ENCODE measurements around the gene MORN3. TPM values are rescaled to one million over a fixed set of nuclear protein-coding genes. Genes with fewer than 3 reads are reported as not detected.
A peak's percentile ranks its signal among the peaks of the same experiment; 100 is the strongest.
"Not testable (repeated sequence)": the region's sequence is repeated elsewhere in the genome, so short reads cannot be mapped to it uniquely, and the experiment has no call there.

MORN3 gene
- total RNA-seq, 1 experiment from 2014 or later, result 0.76 TPM

GRCh38 chr12:121705514-121705913 lies 36.1 kb upstream of the MORN3 start:
- Mint-ChIP-seq H3K27ac (ENCODE audit: unreplicated experiment) (no peak overlapping the region), H3K9me3 (ENCODE audit: low read depth, unreplicated experiment) (peaks cover 2% of the 10 kb centered on the region), H3K36me3 (ENCODE audit: insufficient read depth, unreplicated experiment) (peaks cover 4% of the 10 kb centered on the region), H3K4me3 (ENCODE audit: low read depth, unreplicated experiment) (no peak overlapping the region), H3K4me1 (ENCODE audit: low read depth, unreplicated experiment) (no peaks in the 10 kb centered on the region), H3K27me3 (ENCODE audit: unreplicated experiment) (no peaks in the 10 kb centered on the region)
- no peak for TF ChIP-seq CTCF (IDR thresholded peaks at IDR 0.05; ENCODE audit: unreplicated experiment)
- intact Hi-C loops (cut with micrococcal nuclease; ENCODE audit: unreplicated experiment), result no loop called here
- CTCF ChIA-PET, result no interaction called here
- DNase-seq, result no peak
- BruUV-seq (replicated peaks), result no TSS peak

- no peak overlapping the region for H3K27ac Mint-ChIP-seq (ENCODE audit: unreplicated experiment)
- no peak for DNase-seq
- no peak overlapping the region for H3K4me3 Mint-ChIP-seq (ENCODE audit: low read depth, unreplicated experiment)
- H3K36me3 Mint-ChIP-seq (ENCODE audit: insufficient read depth, unreplicated experiment), result no peaks in the 10 kb centered on the region
- no peaks in the 10 kb centered on the region for H3K9me3 Mint-ChIP-seq (ENCODE audit: low read depth, unreplicated experiment)
- intact Hi-C loops (cut with micrococcal nuclease; ENCODE audit: unreplicated experiment), result no loop called here
- CTCF ChIA-PET, result interaction anchor here (1.0 kb wide), 1 partner anchor 9 kb away, joined by 6 read pairs; no protein-coding TSS in a partner anchor
- no peaks in the 10 kb centered on the region for H3K27me3 Mint-ChIP-seq (ENCODE audit: unreplicated experiment)
- H3K4me1 Mint-ChIP-seq (ENCODE audit: low read depth, unreplicated experiment), result no peaks in the 10 kb centered on the region
- BruUV-seq (replicated peaks), result no TSS peak
- TF ChIP-seq CTCF (IDR thresholded peaks at IDR 0.05; ENCODE audit: unreplicated experiment), result no peak
These were observed 33.5 kb upstream of the MORN3 start for GRCh38 chr12:121702944-121703343.

GRCh38 chr12:121701667-121702277 lies 32.3 kb upstream of the MORN3 start:
- intact Hi-C loops (cut with micrococcal nuclease; ENCODE audit: unreplicated experiment), result no loop called here
- Mint-ChIP-seq H3K27ac (ENCODE audit: unreplicated experiment) (no peak overlapping the region), H3K27me3 (ENCODE audit: unreplicated experiment) (no peaks in the 10 kb centered on the region), H3K4me1 (ENCODE audit: low read depth, unreplicated experiment) (no peaks in the 10 kb centered on the region), H3K36me3 (ENCODE audit: insufficient read depth, unreplicated experiment) (no peaks in the 10 kb centered on the region), H3K9me3 (ENCODE audit: low read depth, unreplicated experiment) (no peaks in the 10 kb centered on the region), H3K4me3 (ENCODE audit: low read depth, unreplicated experiment) (no peak overlapping the region)
- no peak for DNase-seq
- CTCF ChIA-PET, result interaction anchor here (0.6 to 1.0 kb wide), 2 partner anchors 8 to 82 kb away, joined by 6 read pairs; no protein-coding TSS in a partner anchor
- TF ChIP-seq CTCF (IDR thresholded peaks at IDR 0.05; ENCODE audit: unreplicated experiment), result no peak
- BruUV-seq (replicated peaks), result no TSS peak

- not testable (repeated sequence) for H3K4me1 Mint-ChIP-seq (ENCODE audit: low read depth, unreplicated experiment); H3K27me3 Mint-ChIP-seq (ENCODE audit: unreplicated experiment); H3K27ac Mint-ChIP-seq (ENCODE audit: unreplicated experiment); H3K4me3 Mint-ChIP-seq (ENCODE audit: low read depth, unreplicated experiment); DNase-seq; H3K36me3 Mint-ChIP-seq (ENCODE audit: insufficient read depth, unreplicated experiment); BruUV-seq (replicated peaks); H3K9me3 Mint-ChIP-seq (ENCODE audit: low read depth, unreplicated experiment)
- CTCF ChIA-PET, result interaction anchor here (1.0 kb wide), 2 partner anchors 96 to 145 kb away, joined by 3 to 9 read pairs; partner anchors contain the start of gene RHOF
- intact Hi-C loops (cut with micrococcal nuclease; ENCODE audit: unreplicated experiment), result loop anchor here (1.0 to 5.0 kb wide), 3 partner anchors 75 to 424 kb away; no protein-coding TSS in a partner anchor
These were observed 28.4 kb upstream of the MORN3 start for GRCh38 chr12:121697861-121698260.

- H3K4me3 Mint-ChIP-seq (ENCODE audit: low read depth, unreplicated experiment), result no peak overlapping the region
- no peaks in the 10 kb centered on the region for H3K4me1 Mint-ChIP-seq (ENCODE audit: low read depth, unreplicated experiment)
- TF ChIP-seq CTCF (IDR thresholded peaks at IDR 0.05; ENCODE audit: unreplicated experiment), result peak; percentile 37
- H3K9me3 Mint-ChIP-seq (ENCODE audit: low read depth, unreplicated experiment), result no peaks in the 10 kb centered on the region
- H3K27me3 Mint-ChIP-seq (ENCODE audit: unreplicated experiment), result no peaks in the 10 kb centered on the region
- no peak overlapping the region for H3K27ac Mint-ChIP-seq (ENCODE audit: unreplicated experiment)
- CTCF ChIA-PET, result interaction anchor here (1.0 to 1.3 kb wide), 4 partner anchors 97 to 145 kb away, joined by 3 to 9 read pairs (median 4); partner anchors contain the start of gene RHOF
- H3K36me3 Mint-ChIP-seq (ENCODE audit: insufficient read depth, unreplicated experiment), result no peaks in the 10 kb centered on the region
- DNase-seq, result peak; percentile 57
- BruUV-seq (replicated peaks), result no TSS peak
- intact Hi-C loops (cut with micrococcal nuclease; ENCODE audit: unreplicated experiment), result loop anchor here (1.0 to 5.0 kb wide), 3 partner anchors 76 to 425 kb away; no protein-coding TSS in a partner anchor
These were observed 27.7 kb upstream of the MORN3 start for GRCh38 chr12:121697093-121697698.

Measured in Calu3 (cell line).